HG02840 (cell line): ENCODE results near the gene PDE6G.

Experiments used
- ATAC-seq: cut with Tn5 transposase; IDR thresholded peaks from one replicate; pipeline ENCODE4 v1.9.1; 2021; ENCODE audit warnings: mild to moderate bottlenecking, moderate library complexity, moderate number of reproducible peaks; ENCODE audit not compliant: unreplicated experiment, low FRiP score

Gene PDE6G

DNA sequence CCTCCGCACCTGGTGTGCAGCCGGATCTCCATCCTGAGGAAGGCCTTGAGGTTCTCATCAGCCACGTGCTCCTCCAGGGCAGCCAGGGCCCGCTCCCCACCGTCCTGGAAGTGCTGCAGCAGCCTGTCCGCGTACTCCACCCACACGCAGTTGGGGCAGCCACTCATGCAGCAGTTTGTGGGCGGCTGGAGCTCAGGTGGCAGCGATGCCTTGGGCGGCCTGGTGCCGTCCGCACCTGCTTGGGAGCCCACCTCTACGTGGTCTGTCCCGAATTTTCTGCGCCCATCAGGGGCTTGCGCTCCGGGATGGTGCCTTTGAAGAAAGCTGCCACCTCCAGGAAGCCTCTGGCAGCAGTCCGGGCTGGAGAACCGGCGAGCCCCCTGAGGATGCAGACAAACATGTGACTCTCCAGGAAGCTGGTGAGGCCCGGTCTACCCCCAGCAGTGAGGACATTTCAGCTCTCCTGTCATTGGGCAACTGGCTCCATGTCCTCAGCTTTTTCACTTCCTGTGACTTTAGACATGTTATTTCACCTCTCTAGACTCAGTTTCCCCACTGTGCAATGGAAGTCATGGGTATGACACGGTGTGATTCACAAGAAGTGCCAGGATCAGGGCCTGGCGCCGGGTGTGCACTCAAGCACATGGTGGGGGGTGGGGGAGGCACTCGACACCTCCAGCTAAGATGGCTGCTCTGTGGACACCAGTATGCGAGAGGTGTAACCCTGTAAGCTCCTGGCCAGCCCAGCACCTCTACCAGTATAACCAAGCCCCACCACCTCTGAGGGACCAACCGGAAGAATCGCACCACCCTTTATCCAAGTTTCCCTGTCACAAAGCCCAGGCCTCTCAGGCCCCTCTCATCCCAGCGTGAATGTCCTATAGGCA is 9.1 kb upstream of the PDE6G start:
- ATAC-seq, result no peak

DNA sequence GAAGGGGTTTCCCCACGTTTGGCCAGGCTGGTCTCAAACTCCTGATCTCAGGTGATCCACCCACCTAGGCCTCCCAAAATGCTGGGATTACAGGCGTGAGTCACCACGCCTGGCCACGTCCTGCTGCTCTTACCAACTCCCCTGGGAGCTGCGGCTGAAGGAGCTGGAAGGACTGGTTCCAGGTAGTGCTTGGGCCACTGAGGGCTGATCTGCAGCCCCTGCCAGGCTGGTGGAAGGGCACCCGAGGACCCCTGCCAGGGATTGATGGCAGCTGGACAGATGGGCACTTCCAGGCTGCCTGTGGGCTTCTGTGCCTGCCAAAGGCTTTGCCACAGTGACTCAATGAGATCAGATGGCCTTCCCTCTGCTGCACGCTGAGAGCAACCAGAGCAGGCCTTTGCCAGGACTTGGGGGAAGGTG is 7.7 kb upstream of the PDE6G start:
- ATAC-seq, result no peak

DNA sequence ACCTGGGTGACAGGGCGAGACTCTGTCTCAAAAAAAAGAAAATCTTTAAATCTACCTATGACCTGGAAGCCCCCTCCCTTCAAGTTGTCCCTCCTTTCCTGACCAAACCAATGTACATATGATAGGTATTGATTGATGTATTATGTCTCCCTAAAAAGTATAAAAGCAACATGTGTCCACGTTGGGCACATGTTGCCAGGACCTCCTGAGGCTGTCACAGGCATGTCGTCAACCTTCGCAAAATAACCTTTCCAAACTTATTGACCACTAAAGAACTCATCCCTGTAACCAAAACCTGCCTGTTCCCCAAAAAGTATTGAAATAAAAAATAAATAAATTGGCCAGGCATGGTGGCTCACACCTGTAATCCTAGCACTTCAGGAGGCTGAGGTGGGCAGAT is 5.7 kb upstream of the PDE6G start:
- ATAC-seq, result no peak

DNA sequence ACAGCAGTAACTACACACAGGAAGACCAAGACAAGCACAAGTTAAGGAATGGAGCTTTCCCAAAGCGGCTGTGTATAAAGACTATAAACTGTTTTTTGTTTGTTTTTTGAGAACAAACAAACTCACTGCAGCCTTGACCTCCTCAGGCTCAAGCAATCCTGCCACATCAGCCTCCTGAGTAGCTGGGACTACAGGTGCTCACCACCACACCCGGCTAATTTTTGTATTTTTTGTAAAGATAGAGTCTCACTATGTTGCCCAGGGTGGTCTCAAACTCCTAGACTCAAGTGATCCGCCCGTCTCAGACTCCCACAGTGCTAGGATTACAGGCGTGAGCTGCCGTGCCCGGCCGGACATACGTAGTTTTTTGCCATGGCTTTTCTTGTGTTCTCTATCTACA is 4.1 kb upstream of the PDE6G start:
- no peak for ATAC-seq

DNA sequence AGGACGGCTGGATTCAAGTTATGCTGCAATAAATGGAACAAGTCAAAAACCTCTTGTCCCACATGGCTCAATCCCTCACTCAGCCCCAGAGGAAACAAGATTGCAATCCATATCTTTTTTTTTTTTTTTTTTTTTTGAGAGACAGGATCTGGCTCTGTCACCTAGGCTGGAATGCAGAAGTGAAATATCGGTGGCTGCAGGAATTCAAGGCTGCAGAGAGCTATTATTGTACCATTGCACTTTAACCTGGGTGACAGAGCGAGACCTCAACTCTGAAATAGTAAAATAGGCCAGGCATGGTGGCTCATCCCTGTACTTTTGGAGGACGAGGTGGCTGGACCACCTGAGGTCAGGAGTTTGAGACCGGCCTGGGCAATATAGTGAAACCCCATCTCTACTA is 2.7 kb upstream of the PDE6G start:
- ATAC-seq, result no peak

GRCh38 chr17:81656835-81657234 is 493 bp upstream of the PDE6G start:
- no peak for ATAC-seq

- ATAC-seq, result no peak
Measured at GRCh38 chr17:81655378-81656117, 794 bp downstream of the PDE6G start.

DNA sequence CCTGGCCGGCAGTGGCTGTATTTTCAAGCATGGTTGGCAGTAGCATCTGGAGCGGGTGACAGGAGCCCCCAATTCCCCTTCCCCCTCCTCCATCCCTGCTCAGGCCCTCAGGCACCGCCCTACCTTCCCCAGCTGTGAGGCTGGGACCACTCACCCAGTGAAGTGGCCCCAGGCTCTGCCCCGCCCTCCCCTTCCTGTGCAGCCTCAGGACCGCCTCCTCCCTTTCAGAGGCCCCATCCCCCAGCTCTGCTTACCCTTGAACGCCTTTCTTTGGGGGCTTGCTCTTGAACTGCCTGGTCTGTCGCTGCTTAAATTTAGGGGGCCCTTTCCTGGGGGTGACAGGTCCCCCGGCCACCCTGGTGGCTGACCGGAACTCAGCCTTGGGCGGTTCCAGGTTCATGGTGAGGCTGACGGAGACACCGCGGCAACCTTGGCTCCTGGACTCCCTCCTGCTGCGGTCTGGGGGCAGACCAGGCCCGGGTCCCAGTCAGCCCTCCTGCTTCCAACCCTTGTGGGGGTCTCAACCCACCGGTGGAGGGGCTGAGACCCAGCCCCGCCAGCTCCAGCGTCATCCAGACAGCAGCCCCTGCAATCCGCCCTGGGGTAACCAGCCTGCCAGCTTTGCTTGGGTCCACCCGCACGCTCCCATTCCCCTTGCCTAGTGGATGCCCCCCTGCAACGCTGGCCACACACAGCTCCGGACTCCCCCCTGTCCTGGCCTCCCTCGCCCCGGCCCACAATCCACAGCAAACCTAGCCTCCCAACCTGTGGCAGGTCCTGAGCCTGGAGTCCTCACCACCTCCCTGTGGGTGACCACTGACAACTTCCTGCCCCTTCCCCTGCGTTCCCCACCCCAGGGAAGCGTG is 3.2 kb downstream of the PDE6G start:
- ATAC-seq, result no peak

- ATAC-seq, result no peak
Measured at GRCh38 chr17:81651692-81652091, 4.7 kb downstream of the PDE6G start.

DNA sequence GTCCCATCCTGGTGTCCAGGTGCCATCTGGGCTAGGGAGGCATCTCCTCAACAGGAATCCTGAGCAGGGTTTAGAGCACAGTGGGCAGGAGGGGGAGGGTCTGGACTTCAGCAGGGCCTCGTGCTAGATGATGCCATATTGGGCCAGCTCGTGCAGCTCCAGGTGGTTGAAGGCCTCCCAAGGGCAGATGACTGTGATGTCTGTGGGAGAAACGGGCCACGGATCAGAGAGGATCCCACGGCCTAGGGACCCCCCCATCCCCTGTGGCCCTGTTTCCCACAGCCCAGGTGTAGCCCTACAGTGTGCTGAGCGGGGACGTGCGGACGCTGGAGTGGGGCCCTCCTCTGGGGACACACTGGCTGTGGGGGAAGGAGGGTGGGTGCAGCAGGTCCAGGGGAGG is 5.4 kb downstream of the PDE6G start:
- ATAC-seq, result no peak

DNA sequence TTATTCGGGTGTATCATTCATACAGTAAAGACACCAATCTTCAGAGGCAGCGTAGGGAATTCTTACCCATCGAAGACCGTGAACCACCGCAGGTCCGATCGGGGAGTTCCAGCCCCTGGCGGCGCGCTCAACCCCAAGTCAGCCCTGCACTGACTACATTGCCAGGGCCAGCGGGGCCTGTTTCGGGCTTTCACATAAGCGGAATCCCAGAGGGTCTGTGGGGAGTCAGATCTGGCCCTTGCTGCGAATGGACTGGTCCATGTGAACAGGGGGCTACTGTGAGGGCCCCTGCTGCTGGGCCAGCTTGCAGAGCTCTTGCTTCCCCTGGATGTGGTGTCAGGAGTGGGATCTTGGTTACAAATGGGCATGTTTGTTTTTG is 7.6 kb downstream of the PDE6G start:
- ATAC-seq, result no peak

DNA sequence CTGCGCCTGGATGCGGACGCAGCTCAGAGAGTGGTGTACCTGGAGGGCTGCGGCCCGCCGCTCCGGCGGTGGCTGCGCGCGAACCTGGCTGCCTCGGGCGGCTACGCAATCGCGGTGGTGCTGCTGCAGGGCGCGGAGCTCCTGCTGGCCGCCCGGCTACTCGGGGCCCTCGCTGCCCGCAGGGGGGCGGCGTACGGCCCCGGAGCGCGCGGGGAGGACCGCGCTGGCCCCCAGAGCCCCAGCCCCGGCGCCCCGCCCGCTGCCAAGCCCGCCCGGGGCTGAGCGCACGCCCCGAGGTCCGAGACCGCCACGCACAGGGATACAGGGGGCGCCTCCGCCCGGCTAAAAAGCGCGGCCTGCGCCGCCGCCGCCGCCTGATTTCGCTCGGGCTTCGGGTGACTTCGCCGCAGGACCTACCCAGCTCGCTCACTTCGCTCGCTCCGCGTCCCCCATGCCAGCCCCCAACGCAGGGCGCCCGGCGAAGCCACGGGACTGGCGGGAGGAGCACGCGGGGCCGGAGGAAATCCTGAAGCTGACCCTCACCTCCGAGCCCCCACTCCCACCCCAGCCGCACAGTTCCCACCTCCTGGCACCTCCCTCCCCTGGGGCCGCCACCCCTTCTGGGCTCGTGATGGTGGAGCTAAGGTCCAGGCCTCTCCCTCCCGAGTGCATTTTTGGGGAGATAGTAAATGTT is 8.2 kb downstream of the PDE6G start:
- no peak for ATAC-seq

GRCh38 chr17:81647640-81648012 is 8.7 kb downstream of the PDE6G start:
- no peak for ATAC-seq

DNA sequence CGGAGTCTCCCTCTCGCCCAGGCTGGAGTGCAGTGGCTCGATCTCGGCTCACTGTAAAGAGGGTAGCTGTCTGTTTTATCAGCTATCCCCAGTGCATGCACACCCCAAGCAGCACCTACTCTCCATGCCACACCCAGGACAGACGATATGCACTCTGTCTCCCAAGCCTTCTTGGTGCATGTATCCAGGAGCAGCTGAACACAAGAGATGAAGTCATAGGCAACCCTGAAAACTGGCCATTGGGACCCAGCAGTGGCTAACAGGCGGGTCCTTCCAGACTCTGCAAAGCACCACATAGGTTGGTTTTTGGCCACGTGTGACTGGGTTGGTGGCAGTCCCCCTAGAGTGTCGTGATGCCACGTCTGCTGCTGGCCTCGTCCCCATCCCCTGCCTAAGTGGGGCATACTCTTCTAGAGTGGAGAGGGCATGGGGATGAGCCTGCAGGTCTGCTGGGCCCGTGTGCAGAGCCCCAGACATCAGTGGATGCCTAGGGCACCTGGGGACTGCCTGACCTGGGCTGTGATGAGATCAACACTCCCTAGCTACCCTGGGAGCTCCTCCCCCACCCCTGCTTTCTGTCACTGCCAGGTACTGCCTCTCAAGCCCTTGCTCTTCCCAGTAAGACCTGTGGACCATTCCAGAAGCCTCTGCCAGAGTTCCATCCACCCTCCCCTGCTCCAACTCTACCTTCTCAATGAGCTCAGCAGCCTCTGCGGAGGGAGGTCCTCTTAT is 9.3 kb downstream of the PDE6G start:
- ATAC-seq, result no peak

GRCh38 chr17:81644976-81645952 is 11.1 kb downstream of the PDE6G start:
- no peak for ATAC-seq

GRCh38 chr17:81644496-81644895 is 11.8 kb downstream of the PDE6G start:
- no peak for ATAC-seq

DNA sequence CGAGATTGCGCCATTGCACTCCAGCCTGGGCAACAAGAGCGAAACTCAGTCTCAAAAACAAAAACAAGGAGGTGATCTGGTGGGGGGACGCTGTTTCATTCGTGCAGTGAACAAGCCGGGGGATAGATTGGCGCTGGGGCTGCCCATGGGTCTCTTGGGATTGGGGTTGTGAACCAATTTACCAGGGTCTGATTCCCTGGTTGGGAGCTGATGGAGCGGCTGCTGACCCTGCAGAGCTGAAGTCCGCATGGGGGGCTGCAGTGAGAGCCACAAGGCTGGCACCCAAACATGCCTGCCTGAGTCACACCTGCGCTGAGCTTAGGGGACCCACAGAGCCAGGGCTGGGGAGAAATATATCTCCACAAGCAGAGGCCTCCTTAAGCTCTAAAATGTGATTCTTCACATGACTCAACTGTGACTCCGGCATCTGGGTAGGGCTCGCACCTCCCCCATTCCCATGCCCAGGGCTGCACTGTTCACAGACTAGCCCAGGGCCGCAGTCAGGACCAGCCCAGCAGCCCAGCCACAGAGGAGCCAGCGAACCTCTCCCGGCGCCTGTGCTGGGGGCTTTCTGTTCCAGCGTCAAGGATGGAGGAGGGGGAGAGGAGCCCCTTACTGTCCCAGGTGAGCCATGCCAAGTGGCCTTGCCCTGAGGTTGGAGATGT is 14.4 kb downstream of the PDE6G start:
- ATAC-seq, result no peak

DNA sequence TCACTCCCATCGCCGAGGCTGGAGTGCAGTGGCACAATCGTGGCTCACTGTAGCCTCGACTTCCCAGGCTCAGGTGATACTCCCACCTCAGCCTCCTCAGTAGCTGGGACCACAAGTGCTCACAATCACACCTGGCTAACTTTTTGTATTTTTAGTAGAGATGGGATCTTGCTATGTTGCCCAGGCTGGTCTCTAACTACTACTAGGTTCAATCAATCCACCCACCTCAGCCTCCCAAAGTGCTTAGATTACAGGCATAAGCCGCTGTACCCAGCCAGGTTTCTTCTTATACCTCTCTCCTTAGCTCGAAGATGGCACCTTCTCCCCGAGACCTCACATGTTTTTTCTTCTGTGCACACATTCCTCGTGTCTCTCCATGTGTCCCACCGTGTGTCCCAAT is 16.3 kb downstream of the PDE6G start:
- no peak for ATAC-seq
